HepG2 (cell line): ENCODE results near the gene SLC35B4. TPM values are rescaled to one million over a fixed set of nuclear protein-coding genes. Genes with fewer than 3 reads are reported as not detected.

Experiments used
- ATF4 ChIP-seq, 2 experiments: fragments of 450-650 bp in 1 of 2; sonication (generic) in 1 of 2; formaldehyde crosslinking; IDR thresholded peaks; 2 replicates each; pipeline versions ENCODE4 v1.5.0 to v1.8.0; 2020 to 2022; ENCODE audit warnings: mild to moderate bottlenecking in 1 of 2, missing genetic modification reagents in 1 of 2
- BORCS8-MEF2B ChIP-seq: sonication (generic); formaldehyde crosslinking; IDR thresholded peaks from 2 replicates; pipeline ENCODE4 v1.8.0; 2022; ENCODE audit warnings: mild to moderate bottlenecking, missing genetic modification reagents
- CEBPG ChIP-seq: IDR thresholded peaks from 2 replicates; pipeline ENCODE4 v1.6.1; 2016
- GTF2F1 ChIP-seq: fragments of 150-350 bp; IDR thresholded peaks from 2 replicates; pipeline ENCODE4 v1.6.1; 2014; ENCODE audit warnings: low read length
- HOXA5 ChIP-seq: sonication (generic); formaldehyde crosslinking; IDR thresholded peaks from 2 replicates; pipeline ENCODE4 v1.4.0; 2020; ENCODE audit warnings: missing genetic modification reagents
- KAT8 ChIP-seq: IDR thresholded peaks from 2 replicates; pipeline ENCODE4 v1.6.1; 2016; ENCODE audit warnings: missing genetic modification reagents, missing compliant biosample characterization
- LRRFIP1 ChIP-seq: sonication (generic); formaldehyde crosslinking; conservative IDR thresholded peaks from 2 replicates; pipeline ENCODE4 v1.4.0; 2020; ENCODE audit warnings: missing genetic modification reagents
- MLX ChIP-seq: IDR thresholded peaks from 2 replicates; pipeline ENCODE4 v1.6.1; 2016
- MYPOP ChIP-seq: sonication (generic); formaldehyde crosslinking; IDR thresholded peaks from 2 replicates; pipeline ENCODE4 v1.8.1; 2023; ENCODE audit warnings: mild to moderate bottlenecking, moderate library complexity, missing genetic modification reagents
- NRL ChIP-seq: sonication (generic); formaldehyde crosslinking; IDR thresholded peaks from 2 replicates; pipeline ENCODE4 v1.5.0; 2020; ENCODE audit warnings: missing genetic modification reagents, mild to moderate bottlenecking, moderate library complexity, borderline replicate concordance
- PHF8 ChIP-seq: sonication (generic); formaldehyde crosslinking; IDR thresholded peaks from 2 replicates; pipeline ENCODE4 v1.5.0; 2020; ENCODE audit warnings: missing genetic modification reagents
- POGZ ChIP-seq: sonication (generic); formaldehyde crosslinking; IDR thresholded peaks from 2 replicates; pipeline ENCODE4 v1.4.0; 2020; ENCODE audit warnings: mild to moderate bottlenecking, missing genetic modification reagents
- SPEN ChIP-seq: sonication (generic); formaldehyde crosslinking; IDR thresholded peaks from 2 replicates; pipeline ENCODE4 v1.5.1; 2020; ENCODE audit warnings: low read depth, mild to moderate bottlenecking, missing genetic modification reagents
- U2AF1 ChIP-seq: fragments of 200-400 bp; formaldehyde crosslinking; optimal IDR thresholded peaks from 2 replicates; pipeline ENCODE3; 2017; ENCODE audit warnings: mild to moderate bottlenecking, low read depth, low read length
- ZBTB21 ChIP-seq: sonication (generic); formaldehyde crosslinking; IDR thresholded peaks from 2 replicates; pipeline ENCODE4 v1.4.0; 2020; ENCODE audit warnings: missing genetic modification reagents
- ZBTB34 ChIP-seq: sonication (generic); formaldehyde crosslinking; IDR thresholded peaks from 2 replicates; pipeline ENCODE4 v1.8.0; 2022; ENCODE audit warnings: mild to moderate bottlenecking, missing genetic modification reagents
- ZBTB8A ChIP-seq: sonication (generic); formaldehyde crosslinking; IDR thresholded peaks from 2 replicates; pipeline ENCODE4 v1.4.0; 2020; ENCODE audit warnings: mild to moderate bottlenecking, low read depth, missing genetic modification reagents, borderline replicate concordance
- ZFP62 ChIP-seq: sonication (generic); formaldehyde crosslinking; IDR thresholded peaks from 2 replicates; pipeline ENCODE4 v1.4.0; 2020; ENCODE audit warnings: missing genetic modification reagents
- ZFP91 ChIP-seq: sonication (generic); formaldehyde crosslinking; IDR thresholded peaks from 2 replicates; pipeline ENCODE4 v1.9.0; 2022; ENCODE audit warnings: missing genetic modification reagents, mild to moderate bottlenecking, borderline replicate concordance
- ZNF530 ChIP-seq: sonication (generic); formaldehyde crosslinking; IDR thresholded peaks from 2 replicates; pipeline ENCODE4 v1.5.0; 2020; ENCODE audit warnings: low read depth, mild to moderate bottlenecking, missing genetic modification reagents
- ZNF775 ChIP-seq: sonication (generic); formaldehyde crosslinking; IDR thresholded peaks from 2 replicates; pipeline ENCODE4 v1.4.0; 2020; ENCODE audit warnings: missing genetic modification reagents, mild to moderate bottlenecking, moderate library complexity, borderline replicate concordance
- polyA plus RNA-seq, 8 experiments: library from polyadenylated mRNA; depleted of rRNA in 3 of 8; stranded (reverse) in 7 of 8; unstranded in 1 of 8; fragments of >200 nt; fragmentation: Illumina TruSeq in 4 of 8; extraction: Trizol in 4 of 8; gene quantifications; 2 replicates each; pipeline versions ENCODE4 v1.2.1 to v1.2.3, GENCODE V29; 2011 to 2016; ENCODE audit warnings: low read depth in 4 of 8, missing spikeins in 1 of 8, mixed read lengths in 1 of 8; ENCODE audit not compliant: insufficient read depth in 1 of 8
- total RNA-seq, 5 experiments: library from RNA; depleted of rRNA; stranded (reverse); fragments of >200 nt; fragmentation: Illumina TruSeq; extraction: Trizol; gene quantifications; 2 replicates each; pipeline ENCODE4 v1.2.3, GENCODE V29; 2016; ENCODE audit warnings: low read depth in 1 of 5

The SLC35B4 gene
- total and polyA plus RNA-seq, 2 of the 13 experiments (the other 11 are each of a cell fraction or from before 2014, with no cell fraction given): 17.1 to 17.8 TPM

- TF ChIP-seq GTF2F1 (no peak), LRRFIP1 (CRISPR knock-in tag) (no peak), ZBTB21 (CRISPR knock-in tag) (no peak), SPEN (CRISPR knock-in tag) (peak; percentile 82), U2AF1 (no peak), MLX (0 out of 2 replicates have a peak, but pooled peaks have one; percentile 34), CEBPG (CRISPR knock-in tag) (peak; percentile 59), ZBTB8A (CRISPR knock-in tag) (no peak), ATF4 (CRISPR knock-in tag; IDR thresholded peaks at IDR 0.05) (peak in 1 of 2 experiments; percentile 75; a peak in 1 of 4 replicates), NRL (CRISPR knock-in tag) (peak; percentile 78; the same call in 1 of the 2 replicates), ZNF530 (CRISPR knock-in tag) (no peak), MYPOP (CRISPR knock-in tag) (peak; percentile 78), ZBTB34 (CRISPR knock-in tag) (no peak), ZNF775 (CRISPR knock-in tag) (no peak), POGZ (CRISPR knock-in tag) (peak; percentile 82), KAT8 (CRISPR knock-in tag) (peak; percentile 89), ZFP62 (CRISPR knock-in tag) (peak; percentile 65; the same call in 1 of the 2 replicates), ZFP91 (CRISPR knock-in tag) (peak; percentile 92; the same call in 1 of the 2 replicates), HOXA5 (CRISPR knock-in tag) (0 out of 2 replicates have a peak, but pooled peaks have one; percentile 28), PHF8 (CRISPR knock-in tag) (peak; percentile 94), BORCS8-MEF2B (CRISPR knock-in tag) (no peak)
Observed at GRCh38 chr7:134316539-134317344, at the start of gene SLC35B4 (continued).
